A549 (cell line): ENCODE data around the gene PHKB. TPM values are rescaled to one million over a fixed set of nuclear protein-coding genes. Genes with fewer than 3 reads are reported as not detected.

Source experiments
- ATAC-seq, 2 experiments: fragments of 200-7000 bp in 1 of 2; fragments of >200 bp in 1 of 2; cut with Nextera tagmentation in 1 of 2; cut with Tn5 transposase in 1 of 2; 3 replicates each; pipeline versions ENCODE4 v1.8.0 to v1.9.1; 2018 to 2020; ENCODE audit warnings: mild to moderate bottlenecking in 1 of 2, moderate library complexity in 1 of 2
- CTCF ChIA-PET: fragments of 300-600 bp; sonication (Branson Sonifier 250); formaldehyde crosslinking; extraction: SDS; loops from one replicate; lab custom pipeline; 2021; ENCODE audit warnings: antibody characterized with exemption, inconsistent platforms; lab: Yijun Ruan, JAX
- POLR2A ChIA-PET: fragments of 350-600 bp; formaldehyde crosslinking; extraction: SDS; loops from one replicate; lab custom pipeline; 2021; ENCODE audit warnings: antibody characterized with exemption, inconsistent platforms; lab: Yijun Ruan, JAX
- DNase-seq, 2 experiments: peaks; one replicate each; pipeline versions ENCODE4 v3.0.0 to v3.0.0-alpha.2; 2011 to 2016; ENCODE audit warnings: low read depth in 1 of 2, low spot score in 1 of 2
- FAIRE-seq: peaks from 2 replicates; lab custom pipeline; 2011; peaks lifted over from hg19 to GRCh38; lab: Jason Lieb, UNC
- H3K27ac ChIP-seq, 2 experiments: fragments of >200 bp; sonication (Bioruptor Twin); formaldehyde crosslinking; 3 replicates each; pipeline ENCODE4 v1.5.1; 2016 to 2017
- H3K4me1 ChIP-seq: fragments of >200 bp; sonication (Bioruptor Twin); formaldehyde crosslinking; 3 replicates; pipeline ENCODE4 v1.6.1; 2016
- H3K4me2 ChIP-seq: fragments of >200 bp; sonication (Bioruptor Twin); formaldehyde crosslinking; 3 replicates; pipeline ENCODE4 v1.6.1; 2016
- H3K4me3 ChIP-seq: fragments of >200 bp; sonication (Bioruptor Twin); formaldehyde crosslinking; 3 replicates; pipeline ENCODE4 v1.5.1; 2016
- H3K9me3 ChIP-seq: fragments of >200 bp; sonication (Bioruptor Twin); formaldehyde crosslinking; 3 replicates; pipeline ENCODE4 v1.6.1; 2016
- BCL3 ChIP-seq: fragments of >200 bp; sonication (Bioruptor Twin); formaldehyde crosslinking; IDR thresholded peaks from 3 replicates; pipeline ENCODE4 v1.6.1; 2016
- CBX2 ChIP-seq: fragments of 200-600 bp; sonication (generic); IDR thresholded peaks from 2 replicates; pipeline ENCODE4 v1.6.1; 2016; ENCODE audit warnings: low read depth, mild to moderate bottlenecking, borderline replicate concordance
- CHD4 ChIP-seq: fragments of 200-600 bp; sonication (generic); IDR thresholded peaks from 2 replicates; pipeline ENCODE4 v1.6.1; 2016; ENCODE audit warnings: antibody characterized with exemption, mild to moderate bottlenecking, borderline replicate concordance
- CTCF ChIP-seq: fragments of >200 bp; sonication (Bioruptor Twin); formaldehyde crosslinking; IDR thresholded peaks from 3 replicates; pipeline ENCODE4 v1.5.1; 2016
- EHMT2 ChIP-seq: fragments of 200-600 bp; sonication (generic); IDR thresholded peaks from 2 replicates; pipeline ENCODE4 v1.6.1; 2016; ENCODE audit warnings: antibody characterized with exemption, low read depth, mild to moderate bottlenecking, moderate library complexity
- FOSL2 ChIP-seq, 2 experiments: fragments of 450-650 bp in 1 of 2; fragments of >200 bp in 1 of 2; sonication (Bioruptor Twin) in 1 of 2; formaldehyde crosslinking; IDR thresholded peaks; 2 replicates each; pipeline versions ENCODE4 v1.5.0 to v1.6.1; 2016 to 2020; ENCODE audit warnings: mild to moderate bottlenecking in 1 of 2, moderate library complexity in 1 of 2
- FOXS1 ChIP-seq: fragments of 250-450 bp; sonication (Bioruptor Pico); IDR thresholded peaks from 2 replicates; pipeline ENCODE4 v1.5.0; 2020; ENCODE audit warnings: mild to moderate bottlenecking, moderate library complexity
- GATA3 ChIP-seq: IDR thresholded peaks from 2 replicates; pipeline ENCODE4 v1.6.1; 2012; ENCODE audit warnings: borderline replicate concordance
- HDAC2 ChIP-seq: fragments of 200-600 bp; sonication (generic); IDR thresholded peaks from 2 replicates; pipeline ENCODE4 v1.6.1; 2016
- HES2 ChIP-seq: fragments of >200 bp; sonication (Bioruptor Twin); formaldehyde crosslinking; IDR thresholded peaks from 2 replicates; pipeline ENCODE4 v1.6.1; 2016
- HEYL ChIP-seq: fragments of 250-450 bp; sonication (Bioruptor Pico); IDR thresholded peaks from 2 replicates; pipeline ENCODE4 v1.8.0; 2021; ENCODE audit warnings: mild to moderate bottlenecking, moderate library complexity
- HOXA7 ChIP-seq: fragments of 250-450 bp; sonication (Bioruptor Pico); IDR thresholded peaks from 2 replicates; pipeline ENCODE4 v1.5.0; 2020; ENCODE audit warnings: mild to moderate bottlenecking, moderate library complexity
- KDM5A ChIP-seq: fragments of 200-600 bp; sonication (generic); IDR thresholded peaks from 2 replicates; pipeline ENCODE4 v1.6.1; 2016; ENCODE audit warnings: antibody characterized with exemption, mild to moderate bottlenecking
- MAFK ChIP-seq: fragments of 450-650 bp; IDR thresholded peaks from 2 replicates; pipeline ENCODE4 v1.6.1; 2014; ENCODE audit not compliant: partially characterized antibody
- MAZ ChIP-seq: fragments of 150-350 bp; IDR thresholded peaks from 2 replicates; pipeline ENCODE4 v1.6.1; 2014; ENCODE audit warnings: antibody characterized with exemption, low read depth, low read length, borderline replicate concordance
- MYC ChIP-seq: IDR thresholded peaks from 2 replicates; pipeline ENCODE4 v1.6.1; 2012; ENCODE audit warnings: mild to moderate bottlenecking, inconsistent platforms, low read length, improper control_type of control experiment, borderline replicate concordance
- POLR2A ChIP-seq: IDR thresholded peaks from 2 replicates; pipeline ENCODE4 v1.6.1; 2012; ENCODE audit warnings: mild to moderate bottlenecking, low read length
- RAD21 ChIP-seq, 2 experiments: fragments of >200 bp in 1 of 2; sonication (Bioruptor Twin) in 1 of 2; formaldehyde crosslinking in 1 of 2; IDR thresholded peaks in 1 of 2; conservative IDR thresholded peaks in 1 of 2; 2 replicates in 1 of 2; 3 replicates in 1 of 2; pipeline ENCODE4 v1.6.1; 2012 to 2018; ENCODE audit warnings: inconsistent platforms in 1 of 2
- RCOR1 ChIP-seq: fragments of 150-350 bp; IDR thresholded peaks from 2 replicates; pipeline ENCODE4 v1.6.1; 2014; ENCODE audit warnings: antibody characterized with exemption, low read length, low read depth
- TFCP2L1 ChIP-seq: fragments of 250-450 bp; sonication (Bioruptor Pico); IDR thresholded peaks from 2 replicates; pipeline ENCODE4 v1.5.0; 2021; ENCODE audit warnings: mild to moderate bottlenecking
- USF2 ChIP-seq: fragments of 450-650 bp; IDR thresholded peaks from 2 replicates; pipeline ENCODE4 v1.6.1; 2014; ENCODE audit warnings: antibody characterized with exemption
- ZNF302 ChIP-seq: fragments of 250-450 bp; sonication (Bioruptor Pico); IDR thresholded peaks from 2 replicates; pipeline ENCODE4 v1.9.0; 2021; ENCODE audit warnings: inconsistent platforms, mild to moderate bottlenecking, moderate library complexity
- WGBS: methylation state at CpG from one replicate; pipeline ENCODE4 v1.1.6; 2017; ENCODE audit errors: missing lambda C conversion rate; 5-methylcytosine and 5-hydroxymethylcytosine counted together
- polyA plus RNA-seq, 4 experiments: library from polyadenylated mRNA; depleted of rRNA in 3 of 4; stranded (reverse); fragments of >200 nt; fragmentation: RNase III in 1 of 4; extraction: RNeasy Plus Mini Kit Qiagen cat#74134 plus additional on column Dnase treatment in 1 of 4; gene quantifications; 2 replicates in 3 of 4; 3 replicates in 1 of 4; pipeline ENCODE4 v1.2.3, GENCODE V29; 2011 to 2017

Gene PHKB
- polyA plus RNA-seq, 2 of the 4 experiments (the other 2 are of a cell fraction): 33.2 to 96.8 TPM

GRCh38 chr16:47734081-47734857 is 273.1 kb downstream of the PHKB start:
- Histone ChIP-seq H3K4me3 (no peak overlapping the region), H3K9me3 (0 out of 3 replicates have a peak, but pooled peaks cover 4% of the 10 kb centered on the region), H3K27ac (no peak overlapping the region), H3K4me2 (no peak overlapping the region), H3K4me1 (peaks cover 10% of the 10 kb centered on the region; the same call in 2 of the 3 replicates)
- CTCF ChIA-PET: interaction anchor here (1.4 kb wide), 1 partner anchor 12 kb away, joined by 3 read pairs; no protein-coding TSS in a partner anchor
- TF ChIP-seq HOXA7 (no peak), ZNF302 (no peak), BCL3 (no peak), RAD21 (conservative IDR thresholded peaks at IDR 0.05 in 1 of 2, IDR thresholded peaks at IDR 0.05 in 1 of 2) (no peak), POLR2A (no peak)
- no peak for FAIRE-seq
- 78% methylated on average over 6 of the region's 6 CpGs for WGBS
- no peak for DNase-seq
- POLR2A ChIA-PET: no interaction called here
- ATAC-seq: no peak

- TF ChIP-seq FOXS1 (CRISPR knock-in tag) (no peak), EHMT2 (no peak), TFCP2L1 (CRISPR knock-in tag) (no peak), CBX2 (no peak), HOXA7 (no peak), HEYL (CRISPR knock-in tag) (no peak), POLR2A (no peak)
- ChIA-PET POLR2A (no interaction called here), CTCF (interaction anchor here (1.4 kb wide), 1 partner anchor 13 kb away, joined by 3 read pairs; no protein-coding TSS in a partner anchor)
- peaks cover 10% of the 10 kb centered on the region; the same call in 2 of the 3 replicates for H3K4me1 ChIP-seq
- H3K9me3 ChIP-seq: 0 out of 3 replicates have a peak, but pooled peaks cover 4% of the 10 kb centered on the region
- no peak for ATAC-seq
- WGBS: 65% methylated on average over 4 of the region's 4 CpGs
- H3K4me3 ChIP-seq: no peak overlapping the region
- H3K4me2 ChIP-seq: no peak overlapping the region
- DNase-seq: no peak
- no peak for FAIRE-seq
- H3K27ac ChIP-seq: no peak overlapping the region
These were observed 274.0 kb downstream of the PHKB start for GRCh38 chr16:47734987-47735594.

GRCh38 chr16:47750371-47750770 is 289.2 kb downstream of the PHKB start:
- FAIRE-seq (no peak), ATAC-seq (no peak), DNase-seq (no peak)
- ChIA-PET CTCF (no interaction called here), POLR2A (no interaction called here)
- H3K4me3 ChIP-seq: no peak overlapping the region
- no peak overlapping the region for H3K27ac ChIP-seq
- H3K4me2 ChIP-seq: no peak overlapping the region
- no peaks in the 10 kb centered on the region for H3K4me1 ChIP-seq
- no peak for TF ChIP-seq MAFK
- no peak for TF ChIP-seq TFCP2L1 (CRISPR knock-in tag)
- TF ChIP-seq MAZ: no peak
- TF ChIP-seq CHD4: no peak
- no peak for TF ChIP-seq POLR2A
- TF ChIP-seq GATA3: no peak
- TF ChIP-seq CTCF: no peak
- TF ChIP-seq HES2: no peak
- TF ChIP-seq MYC: no peak
- no peak for TF ChIP-seq RCOR1
- TF ChIP-seq HDAC2: no peak
- TF ChIP-seq CBX2: no peak
- TF ChIP-seq FOSL2 (IDR thresholded peaks at IDR 0.05): no peak
- no peak for TF ChIP-seq FOSL2 (CRISPR knock-in tag; IDR thresholded peaks at IDR 0.05)
- no peak for TF ChIP-seq USF2
- no peak for TF ChIP-seq KDM5A
- 41% methylated on average over 3 of the region's 3 CpGs for WGBS
- H3K9me3 ChIP-seq: no peaks in the 10 kb centered on the region
